Nephron (organoid): Measurements from ENCODE around the gene KRT6C.

Experiments
- H3K27ac Mint-ChIP-seq, 3 experiments: 2 replicates each; pipeline ENCODE4 v1.8.0; 2020; ENCODE audit warnings: mixed read lengths in 3 of 3, mild to moderate bottlenecking in 2 of 3, moderate library complexity in 1 of 3
- H3K27me3 Mint-ChIP-seq: 2 replicates; pipeline ENCODE4 v1.8.0; 2021; ENCODE audit warnings: low read depth, mild to moderate bottlenecking, moderate library complexity, mixed read lengths
- H3K36me3 Mint-ChIP-seq: 2 replicates; pipeline ENCODE4 v1.8.0; 2020; ENCODE audit warnings: low read depth, mixed read lengths
- H3K4me1 Mint-ChIP-seq: 2 replicates; pipeline ENCODE4 v1.8.0; 2020; ENCODE audit warnings: mixed read lengths
- H3K4me3 Mint-ChIP-seq, 3 experiments: 2 replicates each; pipeline ENCODE4 v1.8.0; 2020; ENCODE audit warnings: mild to moderate bottlenecking in 3 of 3, mixed read lengths in 3 of 3, moderate library complexity in 2 of 3
- H3K9me3 Mint-ChIP-seq: 2 replicates; pipeline ENCODE4 v1.8.0; 2020; ENCODE audit warnings: mixed read lengths
- TF ChIP-seq, protein P1 (sequence below), 3 experiments: fragments of 200-600 bp; sonication (generic); IDR thresholded peaks; one replicate each; pipeline ENCODE4 v1.5.0; 2021; ENCODE audit warnings: antibody characterized with exemption in 3 of 3; ENCODE audit not compliant: unreplicated experiment in 3 of 3

The KRT6C gene

DNA sequence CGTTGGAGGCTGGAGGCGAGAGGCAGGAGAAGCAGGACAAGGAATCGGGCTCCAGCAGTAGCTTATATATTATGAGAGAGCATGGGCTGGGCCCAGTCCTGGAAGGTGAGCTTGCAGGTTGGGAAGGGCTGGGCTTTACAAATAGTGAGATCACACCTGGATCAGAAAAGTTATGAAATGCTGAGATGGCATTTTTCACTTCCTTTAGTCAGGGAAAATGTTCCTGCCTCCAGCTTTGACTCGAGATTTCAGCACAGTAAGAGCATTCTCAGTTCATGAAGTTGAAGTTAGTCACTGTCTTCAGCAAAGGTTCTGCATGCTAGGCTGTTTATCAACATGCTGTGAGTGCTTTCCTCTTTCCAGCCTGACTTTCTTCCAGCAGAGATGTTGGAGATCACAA is at the start of gene KRT6C:
Gene KRT6C (minus strand): TSS at position 38 of the 400 bp plus-strand sequence. CDS start 68 bp downstream, outside the sequence.
- Mint-ChIP-seq H3K4me3 (no peak within 1 kb of the TSS), H3K27me3 (peaks cover 14% of the 10 kb centered on the region), H3K36me3 (no peaks in the 10 kb centered on the region), H3K9me3 (no peaks in the 10 kb centered on the region), H3K27ac (no peak within 1 kb of the TSS), H3K4me1 (no peaks in the 10 kb centered on the region)
- TF ChIP-seq, protein P1, sequence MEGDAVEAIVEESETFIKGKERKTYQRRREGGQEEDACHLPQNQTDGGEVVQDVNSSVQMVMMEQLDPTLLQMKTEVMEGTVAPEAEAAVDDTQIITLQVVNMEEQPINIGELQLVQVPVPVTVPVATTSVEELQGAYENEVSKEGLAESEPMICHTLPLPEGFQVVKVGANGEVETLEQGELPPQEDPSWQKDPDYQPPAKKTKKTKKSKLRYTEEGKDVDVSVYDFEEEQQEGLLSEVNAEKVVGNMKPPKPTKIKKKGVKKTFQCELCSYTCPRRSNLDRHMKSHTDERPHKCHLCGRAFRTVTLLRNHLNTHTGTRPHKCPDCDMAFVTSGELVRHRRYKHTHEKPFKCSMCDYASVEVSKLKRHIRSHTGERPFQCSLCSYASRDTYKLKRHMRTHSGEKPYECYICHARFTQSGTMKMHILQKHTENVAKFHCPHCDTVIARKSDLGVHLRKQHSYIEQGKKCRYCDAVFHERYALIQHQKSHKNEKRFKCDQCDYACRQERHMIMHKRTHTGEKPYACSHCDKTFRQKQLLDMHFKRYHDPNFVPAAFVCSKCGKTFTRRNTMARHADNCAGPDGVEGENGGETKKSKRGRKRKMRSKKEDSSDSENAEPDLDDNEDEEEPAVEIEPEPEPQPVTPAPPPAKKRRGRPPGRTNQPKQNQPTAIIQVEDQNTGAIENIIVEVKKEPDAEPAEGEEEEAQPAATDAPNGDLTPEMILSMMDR (IDR thresholded peaks at IDR 0.05; ENCODE audit: unreplicated experiment in 3 of 3): no peak

DNA sequence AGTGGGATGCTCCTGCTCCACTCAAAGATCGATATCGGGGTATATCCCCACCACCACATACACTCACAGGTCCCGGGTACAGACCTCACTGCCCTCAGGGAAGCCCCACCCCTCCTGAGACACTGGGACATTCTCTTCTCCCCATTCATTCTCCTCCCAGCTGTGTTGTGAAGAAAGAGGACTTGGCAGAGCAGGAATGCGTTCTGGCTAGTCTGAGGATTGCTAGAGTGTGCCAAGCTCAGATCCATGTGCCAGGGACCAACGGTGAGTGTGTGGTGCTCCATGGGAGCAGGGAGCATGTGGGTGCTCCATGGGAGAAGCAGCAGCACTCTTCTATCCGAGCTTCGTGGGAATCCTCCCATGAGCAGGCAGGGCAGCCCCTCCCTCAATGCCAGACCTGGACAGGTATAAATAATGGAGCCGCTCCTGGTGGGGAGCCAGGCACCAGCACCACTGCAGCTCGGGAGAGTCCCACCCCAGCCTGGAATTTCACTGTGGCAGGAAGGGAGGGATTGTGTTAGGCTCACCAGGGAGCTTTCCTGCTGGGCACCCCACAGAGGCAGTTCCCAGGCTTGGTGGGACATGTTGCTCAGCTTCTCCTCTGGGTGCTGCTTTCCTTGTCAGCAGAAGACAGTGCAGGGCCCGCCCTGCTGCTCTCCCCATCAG is 48.9 kb upstream of the KRT6C start:
- no peaks in the 10 kb centered on the region for H3K36me3 Mint-ChIP-seq
- TF ChIP-seq, protein P1 (IDR thresholded peaks at IDR 0.05; ENCODE audit: unreplicated experiment in 3 of 3): no peak
- H3K27me3 Mint-ChIP-seq: peaks cover 8% of the 10 kb centered on the region
- H3K4me3 Mint-ChIP-seq: no peak overlapping the region
- no peaks in the 10 kb centered on the region for H3K9me3 Mint-ChIP-seq
- H3K27ac Mint-ChIP-seq: no peak overlapping the region
- H3K4me1 Mint-ChIP-seq: no peaks in the 10 kb centered on the region

DNA sequence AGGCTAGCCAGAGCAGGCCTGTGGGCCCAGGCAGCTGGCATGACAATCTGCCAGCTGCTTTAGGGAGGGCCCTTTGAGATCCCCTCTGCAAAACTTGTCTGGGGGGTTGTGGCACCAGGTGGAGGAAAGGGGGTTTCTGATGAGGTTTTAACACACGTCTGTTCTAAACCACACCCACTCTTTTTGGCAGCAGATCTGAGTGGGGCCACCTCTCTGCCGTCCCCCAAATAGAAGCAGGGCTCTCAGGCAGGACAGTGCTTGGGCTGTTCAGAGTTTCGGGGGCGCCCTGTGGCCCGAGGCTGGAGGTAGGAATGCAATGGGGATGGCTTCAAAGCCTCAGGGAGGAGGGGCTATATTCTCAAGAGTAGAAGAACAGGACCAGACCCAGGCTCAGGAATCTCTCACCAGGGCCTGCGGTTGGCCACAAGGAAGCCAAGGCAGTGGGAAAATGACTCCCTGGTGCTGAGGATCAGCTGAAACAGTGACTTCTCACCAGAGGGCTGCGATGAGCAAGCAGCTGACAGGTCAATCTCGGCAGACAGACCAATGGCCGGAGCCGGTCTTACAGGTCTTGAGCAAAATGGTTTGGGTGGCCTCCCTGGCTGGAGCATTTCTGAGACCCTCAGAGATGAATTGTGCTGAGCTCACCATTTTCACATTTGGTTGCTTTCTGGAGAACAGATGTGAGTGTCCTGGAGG is 48.1 kb upstream of the KRT6C start:
- no peaks in the 10 kb centered on the region for H3K36me3 Mint-ChIP-seq
- H3K27me3 Mint-ChIP-seq: peaks cover 8% of the 10 kb centered on the region
- no peaks in the 10 kb centered on the region for H3K9me3 Mint-ChIP-seq
- H3K4me1 Mint-ChIP-seq: no peaks in the 10 kb centered on the region
- H3K27ac Mint-ChIP-seq: no peak overlapping the region
- TF ChIP-seq, protein P1 (IDR thresholded peaks at IDR 0.05; ENCODE audit: unreplicated experiment in 3 of 3): no peak
- no peak overlapping the region for H3K4me3 Mint-ChIP-seq

GRCh38 chr12:52521175-52521567 is 47.6 kb upstream of the KRT6C start:
- Mint-ChIP-seq H3K27me3 (peaks cover 8% of the 10 kb centered on the region), H3K4me3 (no peak overlapping the region), H3K4me1 (no peaks in the 10 kb centered on the region), H3K27ac (no peak overlapping the region), H3K36me3 (no peaks in the 10 kb centered on the region), H3K9me3 (no peaks in the 10 kb centered on the region)
- TF ChIP-seq, protein P1 (IDR thresholded peaks at IDR 0.05; ENCODE audit: unreplicated experiment in 3 of 3): no peak

DNA sequence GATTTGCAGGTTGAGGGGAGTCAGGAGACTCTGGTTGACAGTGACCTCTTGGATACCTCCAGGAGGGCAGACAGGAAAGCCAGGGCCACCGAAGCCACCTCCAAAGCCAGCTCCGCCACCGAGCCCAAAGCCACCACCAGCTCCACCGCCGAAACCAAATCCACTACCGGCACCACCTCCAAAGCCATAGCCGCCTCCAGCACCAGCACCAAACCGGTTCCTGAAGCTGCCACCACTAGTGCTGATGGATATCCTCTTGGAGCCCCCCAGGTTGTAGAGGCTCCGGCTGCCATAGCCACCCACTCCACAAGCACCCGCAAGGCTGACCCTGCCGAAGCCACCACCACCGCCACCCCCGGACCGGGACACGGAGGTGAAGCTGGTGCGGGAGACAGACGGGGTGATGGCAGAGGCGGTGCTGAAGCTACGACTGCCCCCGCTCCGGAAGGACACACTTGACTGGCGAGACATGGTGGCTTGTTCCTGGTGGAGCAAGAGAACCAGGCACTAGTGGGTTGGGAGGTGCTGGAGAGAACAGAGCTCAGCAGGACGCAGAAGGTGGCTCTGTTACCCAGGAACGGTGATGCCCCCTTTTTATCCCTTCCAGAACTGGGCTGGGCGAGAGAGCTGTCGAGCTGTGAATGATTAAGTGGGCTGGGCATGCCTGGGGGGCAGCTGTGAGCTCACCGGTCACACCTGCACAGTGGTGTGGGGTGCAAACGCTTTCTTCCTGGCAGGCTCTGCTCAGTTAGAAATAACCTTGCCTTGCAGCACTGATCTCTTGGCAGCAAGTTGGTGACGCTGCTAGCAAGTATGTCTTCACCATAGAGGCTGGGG is 46.4 kb upstream of the KRT6C start, which contains the start of gene KRT5:
Gene KRT5 (minus strand): TSS at position 569 of the 837 bp plus-strand sequence. CDS start 98 bp downstream, at position 471.
- Mint-ChIP-seq H3K4me1 (no peaks in the 10 kb centered on the region), H3K36me3 (no peaks in the 10 kb centered on the region), H3K9me3 (no peaks in the 10 kb centered on the region), H3K4me3 (no peak within 1 kb of the TSS), H3K27me3 (peaks cover 11% of the 10 kb centered on the region), H3K27ac (no peak within 1 kb of the TSS)
- TF ChIP-seq, protein P1 (IDR thresholded peaks at IDR 0.05; ENCODE audit: unreplicated experiment in 3 of 3): no peak
